ENCODE data around the gene C1QA.
A peak's percentile ranks its signal among the peaks of the same experiment; 100 is the strongest.

Gene C1QA

DNA sequence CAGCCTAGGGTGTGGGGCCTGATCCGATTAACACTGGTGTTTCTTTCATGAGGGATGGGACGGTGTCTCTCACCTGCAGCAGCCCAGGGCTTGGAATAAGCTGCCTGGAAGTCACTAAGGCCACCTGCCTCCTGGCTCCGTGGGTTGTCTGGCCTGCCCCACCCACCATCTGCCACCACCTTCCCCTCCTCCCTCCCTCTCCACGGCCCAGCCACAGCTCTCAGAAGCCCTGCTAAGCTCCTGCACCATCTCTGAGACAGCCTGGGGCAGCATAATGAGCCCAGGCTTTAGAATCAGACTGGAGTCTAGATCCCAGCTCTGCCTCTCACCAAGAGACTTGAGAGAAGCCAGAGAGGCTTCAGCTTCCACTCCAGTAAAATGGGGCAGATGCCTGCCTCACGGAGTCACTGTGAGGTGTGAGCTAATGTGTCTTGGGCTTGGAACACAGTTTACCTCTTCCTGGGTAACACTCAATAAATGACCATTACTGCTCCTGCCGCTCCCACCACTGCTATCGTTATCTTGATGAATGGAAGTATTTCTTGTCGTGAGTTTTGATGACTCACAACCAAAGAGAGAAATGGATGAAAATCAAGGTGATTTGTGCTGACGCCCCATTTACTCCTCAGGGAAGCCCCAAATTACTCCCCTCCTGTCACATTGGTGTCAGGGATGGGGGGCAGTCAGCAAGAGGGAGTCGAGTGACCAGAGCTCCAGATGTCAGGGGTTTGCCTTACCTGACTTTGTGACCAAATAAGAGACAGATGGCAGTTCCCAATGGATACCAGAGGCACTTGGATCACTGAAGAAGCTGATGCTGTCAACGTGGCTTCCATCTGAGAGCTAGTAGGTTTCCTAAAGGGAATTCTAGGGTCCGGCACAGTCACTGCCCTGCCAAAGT lies 23.5 kb upstream of the C1QA start:
- no peak for DNase-seq

DNA sequence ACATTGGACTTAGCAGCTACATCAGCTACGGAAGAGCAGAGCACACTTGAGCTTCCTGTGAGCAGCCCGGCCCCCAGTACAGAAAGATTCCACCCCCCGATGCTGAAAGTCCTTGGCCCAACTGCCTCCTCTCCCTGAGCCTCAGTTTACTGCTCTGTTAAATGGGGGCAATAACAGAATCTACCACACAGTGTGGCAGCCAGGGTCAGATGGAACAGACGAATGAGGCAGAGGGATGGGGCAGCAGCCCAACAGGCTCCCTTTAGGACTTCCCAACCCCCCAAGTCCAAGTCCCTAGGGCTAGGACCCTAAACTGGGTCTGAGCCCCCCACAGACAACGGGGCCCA lies 22.9 kb upstream of the C1QA start:
- no peak for DNase-seq

DNA sequence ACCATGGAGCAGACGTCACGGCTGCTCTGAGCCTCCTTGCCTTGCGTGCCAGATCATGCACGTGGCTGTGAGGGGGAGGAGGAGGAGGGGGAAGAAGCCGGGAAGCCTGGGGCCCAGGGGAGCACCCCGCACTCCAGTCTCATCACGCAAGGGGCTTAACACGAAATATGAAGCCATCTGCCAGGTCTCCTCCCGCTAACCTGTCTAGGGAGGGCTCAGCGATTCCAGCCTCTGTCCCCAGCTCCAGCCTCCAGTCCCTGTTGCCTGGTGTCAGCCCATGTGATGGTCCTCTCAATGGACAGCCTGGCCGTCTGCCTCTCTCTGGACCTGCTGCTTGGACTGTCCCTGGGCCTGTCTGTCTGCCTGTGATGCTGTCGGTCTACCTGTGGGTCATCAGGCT lies 22.5 kb upstream of the C1QA start:
- DNase-seq = no peak

DNA sequence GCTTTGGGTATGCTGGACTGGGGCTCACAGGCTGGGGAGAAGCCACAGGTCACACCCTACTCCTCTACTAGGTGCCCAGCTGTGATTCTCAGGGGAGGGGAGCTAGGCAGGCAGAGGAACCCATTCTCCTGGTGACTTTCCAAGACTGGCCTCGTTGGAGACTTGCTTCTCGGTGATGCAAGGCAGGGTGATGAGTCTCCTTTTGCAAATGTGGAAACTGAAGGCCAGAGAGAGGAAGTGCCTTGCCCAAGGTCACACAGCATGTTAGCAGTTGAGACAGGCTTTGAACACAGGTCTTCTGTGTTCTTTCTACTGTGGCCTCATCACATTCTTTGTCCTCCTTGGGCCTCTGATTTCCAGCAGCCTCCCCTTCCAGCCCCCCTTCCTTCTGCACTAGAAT lies 20.5 kb upstream of the C1QA start:
- DNase-seq = no peak

DNA sequence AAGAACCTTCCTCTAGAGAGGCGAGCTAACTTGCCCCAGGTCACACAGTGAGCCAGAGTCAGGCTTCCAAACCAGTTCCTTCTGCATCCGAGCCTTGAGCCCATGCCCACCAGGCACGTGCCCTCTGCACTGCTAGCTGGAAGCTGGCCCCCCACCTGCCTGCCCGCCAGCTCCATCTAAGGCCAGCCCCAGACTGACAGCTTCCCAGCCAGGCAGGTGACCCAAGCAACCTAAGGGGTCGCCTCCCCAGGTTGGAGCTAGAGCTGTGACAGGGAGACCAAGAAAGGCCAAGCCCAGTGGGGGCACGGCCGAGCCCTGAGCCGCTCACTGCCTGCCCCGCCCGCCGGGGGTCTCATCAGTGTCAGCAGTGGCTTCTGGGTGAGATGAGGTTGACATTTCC lies 19.9 kb upstream of the C1QA start:
- no peak for DNase-seq

DNA sequence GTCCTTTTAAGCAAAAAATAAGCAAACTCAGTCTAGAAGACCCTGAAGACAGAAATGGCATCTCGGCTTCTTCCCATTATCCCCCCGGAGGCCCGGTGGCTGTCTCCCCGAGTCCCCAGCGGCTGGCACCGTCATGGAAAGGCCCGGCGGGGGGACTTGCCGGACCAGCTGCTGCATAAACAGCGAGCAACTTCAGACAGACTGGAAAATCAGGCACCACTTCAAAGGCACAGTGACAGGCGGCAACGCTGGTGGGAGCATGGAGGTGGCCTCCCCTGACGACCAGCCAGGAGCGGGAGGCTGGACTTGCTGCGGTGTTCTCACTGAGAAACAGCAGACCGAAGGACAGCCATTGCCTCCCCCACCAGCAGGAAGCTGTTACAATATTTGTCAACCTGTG lies 18.4 kb upstream of the C1QA start:
- no peak for DNase-seq

DNA sequence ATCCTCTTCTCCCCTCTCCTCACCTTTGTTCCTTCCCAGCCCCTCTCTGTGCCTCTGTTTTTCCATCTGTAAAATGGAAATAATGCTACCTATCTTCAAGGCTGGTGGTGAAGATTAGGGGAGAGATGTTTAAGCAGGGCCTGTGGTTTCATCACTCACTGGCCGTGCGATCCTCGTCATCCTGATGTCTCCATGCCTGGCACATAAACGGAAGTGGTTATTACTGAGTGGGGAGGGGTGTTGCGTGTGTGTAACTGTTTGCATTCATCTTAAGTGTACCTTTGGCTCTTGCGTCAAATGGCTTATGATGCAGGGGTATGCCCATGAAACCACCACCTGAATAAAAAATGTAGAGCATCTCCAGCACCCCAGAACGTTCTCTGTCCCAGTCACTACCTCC lies 17.2 kb upstream of the C1QA start:
- DNase-seq = no peak

DNA sequence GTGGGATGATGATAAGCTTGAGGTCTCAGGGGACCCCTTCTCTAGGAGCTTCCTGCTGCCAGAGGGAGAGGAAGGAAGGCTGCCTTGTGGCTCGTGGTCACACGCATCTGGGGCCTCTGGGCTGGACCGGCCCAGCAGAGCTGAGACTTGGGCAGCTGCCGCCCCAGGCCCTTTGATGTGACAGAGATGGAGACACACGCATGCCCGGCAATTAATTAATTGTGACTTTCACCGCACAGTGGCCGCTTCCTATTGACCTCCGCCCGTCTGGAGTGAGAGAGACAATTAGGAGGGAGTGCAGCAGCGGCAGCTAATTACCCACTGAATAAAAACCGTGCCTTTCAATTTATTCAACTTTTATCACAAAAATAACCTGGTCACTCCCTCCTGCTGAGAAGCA lies 16.6 kb upstream of the C1QA start:
- no peak for DNase-seq

DNA sequence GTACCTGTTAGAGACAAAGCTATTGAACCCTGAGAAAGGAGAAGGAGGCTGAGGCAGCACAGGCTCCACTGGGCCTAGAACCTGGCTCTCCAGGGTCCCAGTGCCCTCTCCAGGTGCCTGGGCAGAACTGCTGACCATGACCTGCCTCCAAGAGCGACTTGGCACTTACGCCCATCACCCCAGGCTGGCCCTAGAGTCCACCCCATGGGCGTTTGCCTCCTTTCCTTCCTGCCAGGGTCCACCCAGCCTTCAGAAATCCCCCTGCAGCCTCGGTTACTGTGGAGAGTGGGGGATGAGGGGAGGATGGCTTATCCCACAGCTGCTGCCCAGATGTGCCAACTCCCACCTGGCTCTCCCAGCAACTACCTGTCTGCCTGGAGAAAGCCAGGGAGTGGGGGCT lies 14.7 kb upstream of the C1QA start:
- no peak for DNase-seq

DNA sequence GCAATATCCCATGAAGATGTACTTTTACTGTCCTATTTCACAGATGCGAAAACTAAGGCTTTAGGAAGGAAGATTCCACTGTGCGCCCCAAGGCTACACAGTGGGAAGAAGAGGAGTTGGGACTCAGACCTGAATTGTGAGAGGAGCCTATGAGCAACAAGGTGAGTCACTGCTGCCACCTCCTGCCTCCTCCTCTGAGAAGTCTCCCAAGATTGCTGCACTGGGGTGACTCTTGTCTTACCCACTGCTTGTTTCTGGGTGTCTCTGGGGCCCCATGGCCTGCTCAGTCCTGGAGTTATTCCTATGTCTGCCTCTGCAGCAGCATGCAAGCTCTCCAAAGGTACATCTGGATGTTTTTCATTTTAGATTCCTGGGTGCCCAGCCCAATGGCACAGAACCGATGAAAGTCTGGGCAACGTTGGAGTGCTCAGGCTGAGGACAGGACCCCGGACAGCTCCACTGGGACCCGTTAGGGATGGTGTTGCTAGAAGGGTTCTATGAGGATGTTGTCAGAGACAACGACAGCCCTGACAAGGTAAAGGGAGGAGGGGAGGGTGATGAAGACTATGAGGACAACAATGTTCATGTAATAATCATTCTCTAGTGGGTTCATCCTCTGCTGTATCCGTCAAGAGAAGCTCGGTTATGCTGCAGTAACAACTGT lies 11.0 kb upstream of the C1QA start:
- no peak for DNase-seq

DNA sequence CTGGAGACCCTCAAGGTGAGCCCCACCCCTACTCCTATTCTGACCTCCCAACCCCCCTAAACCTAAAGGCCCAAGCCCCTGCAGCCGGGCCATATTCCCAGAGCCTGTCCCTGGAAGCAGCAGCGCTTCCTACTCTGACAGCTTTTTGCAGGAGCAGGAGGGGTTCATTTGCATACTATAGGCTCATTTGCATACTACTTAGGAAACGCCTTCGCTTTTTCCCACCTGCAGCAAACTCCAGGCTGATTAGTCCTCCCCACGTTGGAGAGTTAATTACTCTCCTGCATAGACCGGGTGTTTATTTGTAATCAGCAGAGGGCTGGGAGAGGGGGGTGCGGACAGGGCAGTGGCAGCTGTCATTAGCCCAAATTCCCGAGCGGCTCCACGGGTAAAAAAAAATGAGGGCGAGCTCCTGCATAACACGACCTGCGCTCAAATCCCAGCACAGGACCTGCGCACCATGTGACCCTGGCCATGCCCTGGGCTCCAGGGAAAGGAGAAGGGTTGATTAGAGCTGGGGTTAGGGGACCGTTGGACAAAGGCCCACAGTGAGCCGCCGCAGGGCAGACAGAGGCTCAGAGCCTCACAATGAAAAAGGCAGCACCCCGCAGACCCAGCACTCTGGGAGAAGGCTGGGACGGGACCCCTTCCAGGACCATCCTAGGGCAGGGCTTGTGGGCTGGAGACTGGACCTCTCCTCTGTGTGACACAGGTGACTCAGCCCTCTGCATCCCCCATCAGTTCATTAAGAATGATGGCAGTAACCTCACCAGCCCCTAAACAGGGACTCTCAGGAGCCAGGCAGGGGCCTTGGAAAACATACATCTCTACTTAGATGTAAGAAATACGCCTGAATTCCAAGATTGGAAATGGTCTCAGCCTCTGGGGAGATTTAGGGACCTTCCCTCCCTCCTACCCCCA lies 9.9 kb upstream of the C1QA start:
- DNase-seq = no peak

DNA sequence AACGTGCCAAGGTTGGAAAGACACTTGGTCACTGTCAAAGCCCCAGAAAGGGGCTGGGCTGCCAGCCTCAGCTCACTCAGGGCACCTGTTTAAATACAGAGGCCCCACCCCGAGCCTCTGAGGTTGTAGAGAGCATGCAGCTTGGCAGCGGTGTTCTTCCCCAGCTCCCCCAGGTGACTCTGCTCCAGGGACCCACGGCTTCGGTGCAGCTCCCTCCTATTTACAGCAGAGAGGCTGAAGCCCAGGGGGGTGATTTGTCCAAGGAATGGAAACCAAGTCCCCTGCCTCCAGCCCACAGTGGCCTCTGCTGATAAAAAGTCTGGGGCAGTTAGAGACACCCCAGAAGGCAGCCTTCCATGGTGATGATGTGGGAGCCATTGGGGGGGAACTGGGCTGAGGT lies 9.1 kb upstream of the C1QA start:
- no peak for DNase-seq

DNA sequence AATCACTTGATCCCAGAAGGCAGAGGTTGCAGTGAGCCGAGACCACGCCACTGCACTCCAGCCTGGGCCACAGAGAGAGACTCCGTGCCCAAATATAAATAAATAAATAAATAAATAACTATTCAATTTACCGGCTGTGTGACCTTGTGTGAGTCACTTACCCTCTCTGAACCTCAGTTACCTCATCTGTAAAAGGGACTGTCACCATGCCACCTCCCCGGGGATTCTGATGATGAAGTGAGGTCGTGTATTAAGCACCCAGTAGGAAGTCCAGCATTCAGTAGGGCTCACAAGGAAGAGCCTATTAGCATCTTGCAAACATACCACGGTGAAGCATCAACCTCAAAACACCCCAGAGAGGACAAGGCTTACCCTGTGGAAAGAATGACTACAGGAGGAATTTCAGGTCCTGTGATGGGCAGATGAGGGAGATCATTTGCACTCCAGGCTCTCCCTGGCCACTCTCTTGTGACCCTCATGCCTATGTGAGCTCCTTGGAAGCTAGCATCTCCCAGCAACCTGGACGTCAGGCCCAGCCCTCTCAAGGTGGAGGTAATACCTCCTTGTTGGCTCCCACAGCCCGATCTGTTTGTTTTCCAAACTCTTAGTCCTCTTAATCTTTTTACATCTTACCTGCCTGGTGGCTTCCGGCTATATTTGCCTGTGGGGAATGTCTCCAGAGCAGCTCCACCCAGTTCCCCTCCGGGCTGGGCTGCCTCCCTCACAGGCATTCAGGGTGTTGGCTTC lies 7.6 kb upstream of the C1QA start:
- no peak for DNase-seq

DNA sequence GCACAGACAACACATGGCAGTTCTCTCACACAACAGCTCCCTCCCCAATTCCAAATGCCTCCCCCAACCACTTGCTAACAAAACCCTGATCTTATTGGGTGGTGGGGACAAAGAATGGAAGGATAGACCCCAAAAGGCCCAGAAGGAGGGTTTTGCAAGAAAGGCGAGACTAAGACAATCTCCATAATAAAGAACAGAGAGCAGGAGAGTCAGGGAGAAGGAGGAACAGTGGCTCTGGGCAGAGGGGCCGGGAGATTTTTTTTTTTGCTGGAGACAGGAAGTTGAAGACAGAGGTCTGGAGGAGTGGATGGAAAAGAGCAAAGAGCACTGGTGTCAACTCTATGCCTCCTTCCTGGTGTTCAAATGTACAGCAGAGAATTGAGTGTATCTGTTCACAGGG lies 6.5 kb upstream of the C1QA start:
- DNase-seq = no peak

DNA sequence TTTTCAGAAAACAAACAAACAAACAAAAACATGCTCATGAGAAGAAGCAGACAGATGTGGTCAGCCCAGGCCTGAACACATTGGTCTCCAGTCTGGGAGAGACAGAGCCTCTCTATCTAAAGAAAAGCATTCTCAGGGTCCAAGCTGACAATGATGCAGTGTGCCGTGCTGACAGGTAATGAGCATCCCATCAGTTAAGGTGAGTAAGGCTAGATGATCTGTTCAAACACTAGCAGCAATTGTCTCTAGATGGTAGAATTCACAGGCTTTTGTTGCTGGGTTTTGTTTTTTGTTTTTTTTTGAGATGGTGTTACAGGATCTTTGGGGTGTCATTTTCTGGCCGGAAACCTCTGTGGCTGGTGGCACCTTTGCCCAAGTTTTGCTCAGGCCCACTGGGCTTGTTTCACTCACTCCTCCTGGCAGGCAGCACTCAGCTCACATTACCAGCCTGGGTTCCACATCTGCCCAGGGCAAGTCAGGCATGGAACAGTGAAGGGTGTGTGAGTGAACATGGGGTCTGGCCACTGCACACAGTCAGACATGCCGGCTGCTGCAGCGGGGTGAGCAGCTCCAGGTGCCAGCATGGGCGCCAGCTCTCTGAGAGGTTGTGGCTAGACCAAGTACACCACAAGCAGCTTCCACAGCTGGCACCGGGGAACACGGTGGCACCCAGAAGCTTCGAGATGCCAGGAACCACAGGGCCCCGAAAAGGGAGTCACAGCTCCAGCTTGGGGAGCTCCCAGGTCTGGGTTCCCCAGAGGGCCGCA lies 2.5 kb upstream of the C1QA start:
- no peak for DNase-seq

DNA sequence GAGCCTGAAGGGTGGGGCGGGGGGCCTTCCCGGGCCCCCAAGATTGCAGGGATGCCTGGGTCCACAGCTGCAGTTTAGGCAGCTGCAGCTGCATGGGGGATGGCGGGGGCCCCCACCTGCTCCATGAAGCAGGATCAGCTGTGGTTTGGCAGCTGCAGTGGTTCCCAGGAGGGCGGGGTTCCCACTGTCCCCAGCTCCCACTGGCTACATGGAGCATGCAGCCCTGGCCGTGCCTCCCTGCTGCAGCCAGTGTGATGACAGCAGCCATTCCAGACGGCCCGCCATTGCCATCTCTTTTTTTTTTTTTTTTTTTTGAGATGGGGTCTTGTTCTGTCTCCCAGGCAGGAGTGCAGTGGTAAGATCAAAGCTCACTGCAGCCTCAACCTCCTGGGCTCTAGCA lies 992 bp upstream of the C1QA start:
- DNase-seq = no peak

DNA sequence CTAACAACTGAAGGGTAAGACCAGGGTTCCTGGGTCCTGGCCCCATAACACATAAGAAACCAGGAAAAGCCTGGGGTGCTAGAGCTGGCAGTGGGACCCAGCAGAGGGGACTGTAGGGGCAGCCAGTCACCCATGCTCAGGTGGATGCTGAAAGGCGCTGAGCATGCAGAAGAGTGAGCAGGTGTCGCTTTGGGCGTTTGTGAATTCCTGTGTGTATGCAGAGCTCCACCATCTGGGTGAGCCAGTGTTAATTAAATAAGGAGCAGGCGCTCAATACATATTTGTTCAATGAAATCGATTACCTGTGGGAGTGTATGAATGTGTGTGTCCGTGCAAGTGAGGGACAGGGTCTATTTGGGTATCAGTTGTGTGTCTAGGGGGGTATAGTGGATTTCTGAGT lies 499 bp downstream of the C1QA start:
- no peak for DNase-seq

DNA sequence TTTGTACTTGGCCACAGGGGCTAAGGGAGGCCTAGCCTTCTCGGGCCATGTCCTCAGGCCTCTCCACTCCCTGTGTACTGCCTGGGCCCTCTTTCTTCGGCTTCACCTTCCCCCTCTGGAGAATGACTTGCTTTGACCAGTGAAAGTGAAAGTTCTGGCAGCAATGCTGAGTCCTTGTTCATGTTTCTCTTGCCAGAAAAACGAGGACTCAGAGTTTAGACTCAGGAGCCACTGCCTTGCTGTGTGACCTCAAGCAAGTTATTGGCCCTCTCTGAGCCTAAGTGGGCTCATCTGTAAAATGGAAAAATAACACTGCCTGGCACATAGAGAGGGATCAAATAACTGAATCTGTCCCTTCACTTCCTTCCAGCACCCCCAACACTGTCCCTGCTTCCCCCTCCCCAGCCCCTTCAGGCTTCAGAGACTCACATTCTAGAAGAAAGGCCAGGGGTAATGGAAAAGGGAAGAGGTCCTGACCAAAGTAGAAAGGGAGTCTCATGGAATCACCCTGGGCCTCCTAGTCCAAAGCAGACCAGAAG lies 1.5 kb downstream of the C1QA start:
- DNase-seq = no peak

DNA sequence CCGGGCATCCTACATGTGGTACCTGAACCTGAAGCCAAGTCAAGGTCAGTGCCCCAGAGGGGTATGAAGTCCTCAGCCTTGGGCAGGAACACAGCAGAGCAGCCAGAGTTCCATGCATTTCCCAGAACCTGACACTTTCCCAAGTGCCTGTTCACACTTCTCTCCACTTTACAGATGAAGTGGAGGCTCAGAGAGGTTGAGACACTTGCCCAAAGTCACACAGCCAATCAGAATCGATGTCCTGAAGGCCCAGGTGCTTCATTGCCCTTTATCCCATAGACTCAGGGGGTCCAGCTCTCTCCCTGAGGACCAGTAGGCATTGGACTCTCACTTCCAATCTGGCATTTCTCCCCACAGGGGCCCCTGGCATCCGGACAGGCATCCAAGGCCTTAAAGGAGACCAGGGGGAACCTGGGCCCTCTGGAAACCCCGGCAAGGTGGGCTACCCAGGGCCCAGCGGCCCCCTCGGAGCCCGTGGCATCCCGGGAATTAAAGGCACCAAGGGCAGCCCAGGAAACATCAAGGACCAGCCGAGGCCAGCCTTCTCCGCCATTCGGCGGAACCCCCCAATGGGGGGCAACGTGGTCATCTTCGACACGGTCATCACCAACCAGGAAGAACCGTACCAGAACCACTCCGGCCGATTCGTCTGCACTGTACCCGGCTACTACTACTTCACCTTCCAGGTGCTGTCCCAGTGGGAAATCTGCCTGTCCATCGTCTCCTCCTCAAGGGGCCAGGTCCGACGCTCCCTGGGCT lies 2.2 kb downstream of the C1QA start:
- DNase-seq = no peak

DNA sequence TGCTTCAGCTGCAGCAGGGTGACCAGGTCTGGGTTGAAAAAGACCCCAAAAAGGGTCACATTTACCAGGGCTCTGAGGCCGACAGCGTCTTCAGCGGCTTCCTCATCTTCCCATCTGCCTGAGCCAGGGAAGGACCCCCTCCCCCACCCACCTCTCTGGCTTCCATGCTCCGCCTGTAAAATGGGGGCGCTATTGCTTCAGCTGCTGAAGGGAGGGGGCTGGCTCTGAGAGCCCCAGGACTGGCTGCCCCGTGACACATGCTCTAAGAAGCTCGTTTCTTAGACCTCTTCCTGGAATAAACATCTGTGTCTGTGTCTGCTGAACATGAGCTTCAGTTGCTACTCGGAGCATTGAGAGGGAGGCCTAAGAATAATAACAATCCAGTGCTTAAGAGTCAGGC lies 2.9 kb downstream of the C1QA start:
- peak in 3 of 51 donors; percentile 9 to 16 (median 10) for DNase-seq
